ENCODE results near the gene EHF.

- TF ChIP-seq EP300 (IDR thresholded peaks at IDR 0.05; ENCODE audit: borderline replicate concordance in 1 of 2, low read depth in 1 of 2, low read length in 1 of 2) (no peak), CTCF (IDR thresholded peaks at IDR 0.05) (no peak), PBX3 (IDR thresholded peaks at IDR 0.05) (no peak), USF2 (IDR thresholded peaks at IDR 0.05; ENCODE audit: borderline replicate concordance, low read depth, low read length) (no peak), POLR2AphosphoS5 (IDR thresholded peaks at IDR 0.05; ENCODE audit: low read depth, low read length) (no peak), ELF1 (IDR thresholded peaks at IDR 0.05) (no peak)
Measured at GRCh38 chr11:34647532-34647931, 26.6 kb downstream of the EHF start.

Data from SK-N-SH (cell line).